ENCODE results near the gene RAMACL.

Gene RAMACL

DNA sequence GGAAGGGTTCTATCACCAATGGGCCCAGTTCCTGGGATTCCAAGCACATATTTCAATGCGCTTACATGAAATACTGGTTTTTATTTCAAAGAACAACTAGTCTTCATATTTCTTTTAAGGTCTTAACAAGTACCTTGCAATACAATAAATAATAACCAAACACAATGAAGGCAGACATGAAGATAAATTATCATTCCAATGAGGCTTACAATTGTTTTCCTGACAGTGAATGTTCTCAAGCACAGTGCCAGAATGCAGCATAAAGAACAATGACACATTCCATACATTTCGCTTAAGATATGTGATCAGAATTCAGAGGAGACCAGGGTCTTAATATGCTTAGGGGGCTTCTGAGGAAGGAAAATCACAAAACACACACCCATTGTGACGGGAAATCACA is 26.3 kb downstream of the RAMACL start:
- no peak overlapping the region for H3K4me3 ChIP-seq
- DNase-seq (ENCODE audit: low spot score) = no peak
- TF ChIP-seq, protein P1, sequence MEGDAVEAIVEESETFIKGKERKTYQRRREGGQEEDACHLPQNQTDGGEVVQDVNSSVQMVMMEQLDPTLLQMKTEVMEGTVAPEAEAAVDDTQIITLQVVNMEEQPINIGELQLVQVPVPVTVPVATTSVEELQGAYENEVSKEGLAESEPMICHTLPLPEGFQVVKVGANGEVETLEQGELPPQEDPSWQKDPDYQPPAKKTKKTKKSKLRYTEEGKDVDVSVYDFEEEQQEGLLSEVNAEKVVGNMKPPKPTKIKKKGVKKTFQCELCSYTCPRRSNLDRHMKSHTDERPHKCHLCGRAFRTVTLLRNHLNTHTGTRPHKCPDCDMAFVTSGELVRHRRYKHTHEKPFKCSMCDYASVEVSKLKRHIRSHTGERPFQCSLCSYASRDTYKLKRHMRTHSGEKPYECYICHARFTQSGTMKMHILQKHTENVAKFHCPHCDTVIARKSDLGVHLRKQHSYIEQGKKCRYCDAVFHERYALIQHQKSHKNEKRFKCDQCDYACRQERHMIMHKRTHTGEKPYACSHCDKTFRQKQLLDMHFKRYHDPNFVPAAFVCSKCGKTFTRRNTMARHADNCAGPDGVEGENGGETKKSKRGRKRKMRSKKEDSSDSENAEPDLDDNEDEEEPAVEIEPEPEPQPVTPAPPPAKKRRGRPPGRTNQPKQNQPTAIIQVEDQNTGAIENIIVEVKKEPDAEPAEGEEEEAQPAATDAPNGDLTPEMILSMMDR (IDR thresholded peaks at IDR 0.05) = no peak
- H3K27ac ChIP-seq = no peak overlapping the region

DNA sequence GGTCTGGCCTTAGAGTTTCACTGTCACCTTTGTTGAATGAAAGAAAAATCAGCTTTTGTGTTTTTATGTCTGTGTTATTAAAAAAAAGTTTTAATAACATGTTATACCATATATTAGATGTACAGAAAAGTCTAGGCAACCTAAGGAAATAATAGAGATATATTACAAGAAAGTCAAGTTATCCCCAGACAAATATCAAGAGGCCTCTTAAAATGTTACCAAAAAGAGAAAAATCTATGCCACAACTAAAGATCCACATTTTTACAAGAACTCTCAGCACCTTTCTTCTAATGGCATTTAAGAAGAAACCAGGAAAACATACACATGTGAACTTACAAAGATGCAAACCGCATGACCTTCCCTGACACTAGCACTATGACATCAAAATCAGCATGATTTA is 26.8 kb downstream of the RAMACL start:
- H3K4me3 ChIP-seq = no peak overlapping the region
- TF ChIP-seq, protein P1 (IDR thresholded peaks at IDR 0.05) = no peak
- no peak overlapping the region for H3K27ac ChIP-seq

DNA sequence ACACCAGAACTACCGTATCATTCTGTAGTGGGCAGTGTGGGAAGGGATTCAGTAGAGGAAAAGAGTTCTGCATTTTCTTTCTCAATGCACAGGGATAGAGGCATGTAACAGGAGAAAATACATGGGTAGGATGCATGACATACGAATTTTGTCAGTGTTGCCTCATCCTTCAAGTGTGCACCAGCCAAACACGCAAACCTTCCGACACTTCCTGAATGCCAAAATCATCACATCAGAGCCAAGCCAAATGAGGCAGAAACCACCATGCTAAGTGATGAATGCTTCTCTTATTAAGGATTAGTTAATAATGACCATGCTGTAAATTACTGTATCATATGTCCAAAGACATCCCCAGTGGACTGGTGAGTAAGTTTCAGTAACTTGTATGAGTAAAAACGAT is 27.3 kb downstream of the RAMACL start:
- no peak overlapping the region for H3K27ac ChIP-seq
- H3K4me3 ChIP-seq = no peak overlapping the region
- no peak for DNase-seq (ENCODE audit: low spot score)
- TF ChIP-seq, protein P1 (IDR thresholded peaks at IDR 0.05) = no peak

More for the DNA sequence above, 26.8 kb downstream of the RAMACL start:
- DNase-seq (ENCODE audit: low spot score) = no peak

DNA sequence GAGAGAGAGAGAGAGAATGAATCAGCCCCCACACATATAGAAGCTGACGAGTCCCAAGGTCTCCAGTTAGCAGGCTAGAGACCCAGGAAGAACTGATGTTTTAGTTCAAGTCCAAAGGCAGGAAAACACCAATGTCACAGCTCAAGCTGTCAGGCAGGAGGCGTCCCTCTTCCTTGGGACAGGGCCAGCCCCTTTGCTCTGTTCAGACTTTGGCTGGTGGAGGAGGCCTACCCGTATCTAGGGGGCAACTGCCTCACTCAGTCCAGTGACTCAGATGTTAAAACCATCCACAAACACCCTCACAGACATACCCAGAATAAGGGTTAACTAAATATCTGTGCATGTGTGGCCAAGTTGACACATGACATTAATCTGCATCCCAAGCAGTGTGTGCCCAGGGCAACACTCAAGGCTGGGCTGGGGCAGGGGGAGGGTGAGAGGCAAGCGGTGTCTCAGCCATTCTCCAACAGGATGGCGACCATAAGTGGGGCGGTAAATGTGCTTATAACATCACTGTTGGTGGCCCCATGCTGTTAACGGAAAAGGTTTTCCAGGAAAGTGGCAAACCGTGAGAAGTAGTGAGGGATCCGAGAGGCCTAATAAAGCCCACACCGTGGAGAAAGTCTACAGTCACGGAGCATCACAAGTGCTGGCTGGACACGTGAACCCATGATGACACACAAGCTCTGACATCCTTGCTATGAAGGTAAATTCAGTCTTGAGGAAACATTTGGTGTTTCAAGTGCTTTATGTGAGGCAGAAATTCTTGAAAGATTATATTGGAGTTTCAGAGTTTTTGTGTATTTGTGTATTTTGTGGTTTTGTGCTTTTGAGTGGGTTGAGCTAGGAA is 28.1 kb downstream of the RAMACL start:
- Histone ChIP-seq H3K4me3 (no peak overlapping the region), H3K27ac (no peak overlapping the region)
- TF ChIP-seq, protein P1 (IDR thresholded peaks at IDR 0.05) = no peak
- DNase-seq (ENCODE audit: low spot score) = no peak

DNA sequence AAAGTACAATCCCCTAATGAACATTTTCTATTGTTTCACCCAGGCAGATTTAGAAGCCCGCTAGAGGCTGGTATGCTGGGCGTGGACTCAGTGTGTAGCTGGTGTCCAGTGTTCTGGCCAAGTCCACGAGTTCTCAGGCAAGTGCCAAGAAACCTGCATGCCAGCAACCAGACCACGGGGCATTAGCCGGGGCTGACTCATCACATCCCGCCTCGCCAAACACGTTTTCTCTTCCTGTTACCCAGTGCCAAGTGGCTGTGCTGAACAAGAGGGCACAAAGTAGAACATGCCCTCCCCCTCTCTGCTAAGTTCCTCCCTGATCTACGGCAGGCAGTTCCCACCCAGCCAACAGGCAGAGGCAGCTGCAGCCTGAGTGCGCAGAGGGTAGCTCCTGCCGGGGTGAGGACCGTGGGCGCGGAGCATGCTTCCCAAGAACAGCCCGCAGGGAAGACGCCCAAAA is 29.6 kb downstream of the RAMACL start:
- TF ChIP-seq, protein P1 (IDR thresholded peaks at IDR 0.05) = no peak
- H3K27ac ChIP-seq = peak overlapping the region; percentile 29 to 83
- peak overlapping the region; percentile 41 for H3K4me3 ChIP-seq
- DNase-seq (ENCODE audit: low spot score) = peak; percentile 94

DNA sequence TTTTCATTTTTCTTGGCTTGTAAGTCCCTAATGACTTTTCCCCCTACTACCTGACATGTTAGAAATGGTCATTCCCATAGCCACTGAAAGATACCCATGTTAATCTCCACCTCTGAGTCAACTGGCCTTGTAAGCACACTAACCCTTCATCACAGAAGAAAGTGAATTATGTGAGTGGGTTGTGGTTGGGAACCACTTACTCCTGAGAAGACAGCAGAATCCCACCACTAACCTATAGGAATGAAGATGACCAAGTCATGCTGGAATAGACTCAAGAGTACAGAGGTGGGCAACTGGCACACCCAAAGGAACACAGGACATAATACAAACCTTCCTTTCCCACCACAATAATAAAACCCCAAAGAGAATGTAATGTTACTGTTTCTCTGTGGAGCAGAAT is 30.1 kb downstream of the RAMACL start:
- Histone ChIP-seq H3K4me3 (no peak overlapping the region), H3K27ac (peak overlapping the region in 1 of 2 donors; percentile 70)
- DNase-seq (ENCODE audit: low spot score) = no peak
- TF ChIP-seq, protein P1 (IDR thresholded peaks at IDR 0.05) = no peak

DNA sequence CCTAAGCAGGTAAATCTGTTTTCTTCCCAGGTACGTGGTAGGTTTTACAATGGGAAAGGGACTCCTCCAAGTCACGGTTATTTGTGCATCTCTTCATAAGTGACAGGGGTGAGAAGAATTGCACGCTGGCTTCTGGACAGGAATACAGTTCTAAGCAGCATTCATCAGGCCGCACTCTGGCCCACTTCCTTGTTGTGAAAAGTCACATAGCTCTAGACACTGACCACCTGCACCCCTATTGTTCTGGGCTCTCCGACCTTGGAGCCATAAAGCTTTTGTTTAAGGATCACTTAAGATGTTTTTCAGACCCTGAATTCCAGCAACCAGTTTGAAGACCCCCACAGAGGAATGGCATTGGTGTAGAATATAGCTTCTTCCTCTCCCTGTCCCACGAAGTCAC is 31.4 kb downstream of the RAMACL start:
- no peak for DNase-seq (ENCODE audit: low spot score)
- Histone ChIP-seq H3K27ac (no peak overlapping the region), H3K4me3 (no peak overlapping the region)
- TF ChIP-seq, protein P1 (IDR thresholded peaks at IDR 0.05) = no peak

All from coronary artery (tissue), 2 donors.